ENCODE results near the gene LILRA5.

DNA sequence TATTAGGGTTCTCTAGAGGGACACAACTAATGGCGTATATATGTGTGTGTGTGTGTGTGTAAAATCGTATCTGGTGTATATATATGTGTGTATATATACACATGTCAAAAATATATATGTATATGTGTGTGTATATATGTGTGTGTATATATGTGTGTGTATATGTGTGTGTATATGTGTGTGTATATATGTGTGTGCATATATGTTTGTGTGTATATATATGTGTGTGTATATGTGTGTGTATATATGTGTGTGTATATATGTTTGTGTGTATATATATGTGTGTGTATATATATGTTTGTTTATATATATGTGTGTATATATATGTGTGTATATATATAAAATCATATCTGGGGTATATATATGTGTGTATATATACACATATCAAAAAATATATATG, 50.5 kb downstream of the LILRA5 start:
- TF ChIP-seq, protein P1, sequence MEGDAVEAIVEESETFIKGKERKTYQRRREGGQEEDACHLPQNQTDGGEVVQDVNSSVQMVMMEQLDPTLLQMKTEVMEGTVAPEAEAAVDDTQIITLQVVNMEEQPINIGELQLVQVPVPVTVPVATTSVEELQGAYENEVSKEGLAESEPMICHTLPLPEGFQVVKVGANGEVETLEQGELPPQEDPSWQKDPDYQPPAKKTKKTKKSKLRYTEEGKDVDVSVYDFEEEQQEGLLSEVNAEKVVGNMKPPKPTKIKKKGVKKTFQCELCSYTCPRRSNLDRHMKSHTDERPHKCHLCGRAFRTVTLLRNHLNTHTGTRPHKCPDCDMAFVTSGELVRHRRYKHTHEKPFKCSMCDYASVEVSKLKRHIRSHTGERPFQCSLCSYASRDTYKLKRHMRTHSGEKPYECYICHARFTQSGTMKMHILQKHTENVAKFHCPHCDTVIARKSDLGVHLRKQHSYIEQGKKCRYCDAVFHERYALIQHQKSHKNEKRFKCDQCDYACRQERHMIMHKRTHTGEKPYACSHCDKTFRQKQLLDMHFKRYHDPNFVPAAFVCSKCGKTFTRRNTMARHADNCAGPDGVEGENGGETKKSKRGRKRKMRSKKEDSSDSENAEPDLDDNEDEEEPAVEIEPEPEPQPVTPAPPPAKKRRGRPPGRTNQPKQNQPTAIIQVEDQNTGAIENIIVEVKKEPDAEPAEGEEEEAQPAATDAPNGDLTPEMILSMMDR (IDR thresholded peaks at IDR 0.05): no peak
- no peak for TF ChIP-seq POLR2AphosphoS5 (IDR thresholded peaks at IDR 0.05)
- TF ChIP-seq POLR2A (IDR thresholded peaks at IDR 0.05): no peak
